DND-41 (cell line): Measurements from ENCODE around the gene MMD2.

Experiments used
- ATAC-seq: fragments of 200-7000 bp; cut with Tn5 transposase; 3 replicates; pipeline ENCODE4 v1.9.1; 2021; ENCODE audit warnings: low read depth; ENCODE audit not compliant: insufficient read depth
- DNase-seq: peaks from one replicate; pipeline ENCODE4 v3.0.0-alpha.2; 2020
- H2AFZ ChIP-seq: 2 replicates; pipeline ENCODE4 v1.6.0; 2012; ENCODE audit warnings: low read depth, low read length
- H3K27ac ChIP-seq: 2 replicates; pipeline ENCODE4 v1.5.1; 2012; ENCODE audit warnings: low read length, inconsistent platforms
- H3K27me3 ChIP-seq: fragments of 200-600 bp; sonication (generic); 2 replicates; pipeline ENCODE4 v1.6.0; 2012; ENCODE audit warnings: low read length, mild to moderate bottlenecking, inconsistent platforms; ENCODE audit not compliant: insufficient read depth, poor library complexity
- H3K36me3 ChIP-seq: 2 replicates; pipeline ENCODE4 v1.5.1; 2012; ENCODE audit warnings: low read length, inconsistent platforms; ENCODE audit not compliant: insufficient read depth
- H3K4me1 ChIP-seq: 2 replicates; pipeline ENCODE4 v1.5.1; 2012; ENCODE audit warnings: mild to moderate bottlenecking, low read length; ENCODE audit not compliant: insufficient read depth
- H3K4me2 ChIP-seq: 2 replicates; pipeline ENCODE4 v1.6.0; 2012; ENCODE audit warnings: mild to moderate bottlenecking, moderate library complexity, low read length, inconsistent platforms; ENCODE audit not compliant: insufficient read depth
- H3K4me3 ChIP-seq, 2 experiments: fragments of 200-600 bp in 1 of 2; shearing (Covaris generic) in 1 of 2; 2 replicates each; pipeline ENCODE4 v1.5.1; 2012 to 2016; ENCODE audit warnings: inconsistent platforms in 2 of 2, low read length in 2 of 2, mild to moderate bottlenecking in 2 of 2, low read depth in 1 of 2, moderate library complexity in 1 of 2
- H3K79me2 ChIP-seq: 2 replicates; pipeline ENCODE4 v1.6.0; 2012; ENCODE audit warnings: low read length, inconsistent platforms; ENCODE audit not compliant: insufficient read depth
- H3K9ac ChIP-seq: 2 replicates; pipeline ENCODE4 v1.6.0; 2012; ENCODE audit warnings: low read depth, mild to moderate bottlenecking, inconsistent platforms, low read length, moderate library complexity
- H3K9me3 ChIP-seq: 2 replicates; pipeline ENCODE4 v1.5.1; 2012; ENCODE audit warnings: low read length, moderate library complexity, mild to moderate bottlenecking, inconsistent platforms; ENCODE audit not compliant: insufficient read depth, severe bottlenecking
- H4K20me1 ChIP-seq: 2 replicates; pipeline ENCODE4 v1.6.0; 2012; ENCODE audit warnings: low read length; ENCODE audit not compliant: insufficient read depth
- EZH2 ChIP-seq: IDR thresholded peaks from 3 replicates; pipeline ENCODE4 v1.6.1; 2012; ENCODE audit warnings: borderline replicate concordance, low read depth, mild to moderate bottlenecking, moderate library complexity, low read length, inconsistent platforms; ENCODE audit not compliant: severe bottlenecking
- TF ChIP-seq, protein P1 (sequence below): IDR thresholded peaks from 2 replicates; pipeline ENCODE4 v1.5.1; 2012; ENCODE audit warnings: borderline replicate concordance, low read length, moderate library complexity, mild to moderate bottlenecking; ENCODE audit not compliant: poor library complexity, severe bottlenecking; ENCODE audit errors: extremely low read depth

Gene MMD2

DNA sequence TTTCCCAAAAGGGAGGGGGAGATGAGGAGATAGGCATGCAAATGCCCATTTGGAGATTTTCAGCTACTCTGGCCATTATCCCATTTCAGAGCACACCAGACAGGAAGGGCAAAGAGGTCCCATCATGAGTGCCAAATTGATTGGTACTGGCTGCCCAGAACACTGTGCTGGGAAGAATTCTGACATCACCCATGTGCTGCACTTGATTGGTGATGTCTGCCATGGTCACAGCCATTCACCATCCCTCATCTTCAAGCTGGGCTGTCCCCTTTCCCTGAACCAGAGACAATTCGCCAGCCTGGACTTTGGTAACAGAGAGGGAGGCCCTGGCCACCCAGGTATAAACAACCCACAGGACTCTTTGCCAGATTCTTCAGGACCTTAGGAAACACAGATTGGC is 52.3 kb downstream of the MMD2 start:
- H4K20me1 ChIP-seq = no peaks in the 10 kb centered on the region
- no peak overlapping the region for H2AFZ ChIP-seq
- no peak overlapping the region for H3K27ac ChIP-seq
- H3K4me2 ChIP-seq = no peak overlapping the region
- ATAC-seq = no peak
- H3K79me2 ChIP-seq = no peaks in the 10 kb centered on the region
- H3K9ac ChIP-seq = no peak overlapping the region
- H3K27me3 ChIP-seq = no peaks in the 10 kb centered on the region
- H3K4me1 ChIP-seq = no peaks in the 10 kb centered on the region
- TF ChIP-seq, protein P1, sequence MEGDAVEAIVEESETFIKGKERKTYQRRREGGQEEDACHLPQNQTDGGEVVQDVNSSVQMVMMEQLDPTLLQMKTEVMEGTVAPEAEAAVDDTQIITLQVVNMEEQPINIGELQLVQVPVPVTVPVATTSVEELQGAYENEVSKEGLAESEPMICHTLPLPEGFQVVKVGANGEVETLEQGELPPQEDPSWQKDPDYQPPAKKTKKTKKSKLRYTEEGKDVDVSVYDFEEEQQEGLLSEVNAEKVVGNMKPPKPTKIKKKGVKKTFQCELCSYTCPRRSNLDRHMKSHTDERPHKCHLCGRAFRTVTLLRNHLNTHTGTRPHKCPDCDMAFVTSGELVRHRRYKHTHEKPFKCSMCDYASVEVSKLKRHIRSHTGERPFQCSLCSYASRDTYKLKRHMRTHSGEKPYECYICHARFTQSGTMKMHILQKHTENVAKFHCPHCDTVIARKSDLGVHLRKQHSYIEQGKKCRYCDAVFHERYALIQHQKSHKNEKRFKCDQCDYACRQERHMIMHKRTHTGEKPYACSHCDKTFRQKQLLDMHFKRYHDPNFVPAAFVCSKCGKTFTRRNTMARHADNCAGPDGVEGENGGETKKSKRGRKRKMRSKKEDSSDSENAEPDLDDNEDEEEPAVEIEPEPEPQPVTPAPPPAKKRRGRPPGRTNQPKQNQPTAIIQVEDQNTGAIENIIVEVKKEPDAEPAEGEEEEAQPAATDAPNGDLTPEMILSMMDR = no peak
- TF ChIP-seq EZH2 = no peak
- DNase-seq = no peak
- no peak overlapping the region for H3K4me3 ChIP-seq
- H3K9me3 ChIP-seq = no peaks in the 10 kb centered on the region
- H3K36me3 ChIP-seq = no peaks in the 10 kb centered on the region

DNA sequence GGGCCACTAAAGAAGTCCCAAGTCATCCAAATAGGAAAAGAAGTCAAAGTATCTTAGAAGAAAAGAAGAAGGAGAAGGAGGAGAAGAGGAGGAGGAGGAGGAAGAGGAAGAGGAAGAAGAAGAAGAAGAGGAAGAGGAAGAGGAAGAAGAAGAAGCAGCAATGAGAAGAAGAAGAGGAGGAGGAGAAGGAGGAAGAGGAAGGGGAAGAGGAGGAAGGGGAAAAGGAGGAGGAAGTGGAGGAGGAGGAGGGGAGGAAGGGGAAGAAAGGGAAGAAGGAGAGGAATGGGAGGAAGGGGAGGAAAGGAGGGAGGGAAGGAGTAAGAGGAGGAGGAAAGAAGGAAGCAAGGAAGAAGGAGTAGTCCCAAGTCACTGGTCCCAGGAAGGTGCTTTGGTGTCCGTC is 53.8 kb downstream of the MMD2 start:
- no peak for TF ChIP-seq EZH2
- TF ChIP-seq, protein P1 = no peak
- H3K9ac ChIP-seq = no peak overlapping the region
- H2AFZ ChIP-seq = no peak overlapping the region
- no peaks in the 10 kb centered on the region for H3K36me3 ChIP-seq
- no peaks in the 10 kb centered on the region for H3K79me2 ChIP-seq
- no peak overlapping the region for H3K4me3 ChIP-seq
- no peaks in the 10 kb centered on the region for H3K4me1 ChIP-seq
- H3K27me3 ChIP-seq = no peaks in the 10 kb centered on the region
- no peaks in the 10 kb centered on the region for H4K20me1 ChIP-seq
- no peak for ATAC-seq
- no peak overlapping the region for H3K4me2 ChIP-seq
- no peak for DNase-seq
- H3K27ac ChIP-seq = no peak overlapping the region
- H3K9me3 ChIP-seq = no peaks in the 10 kb centered on the region

- no peak overlapping the region for H3K4me3 ChIP-seq
- H4K20me1 ChIP-seq = no peaks in the 10 kb centered on the region
- H2AFZ ChIP-seq = no peak overlapping the region
- H3K79me2 ChIP-seq = no peaks in the 10 kb centered on the region
- H3K27me3 ChIP-seq = no peaks in the 10 kb centered on the region
- H3K9me3 ChIP-seq = no peaks in the 10 kb centered on the region
- no peak overlapping the region for H3K4me2 ChIP-seq
- TF ChIP-seq EZH2 = no peak
- TF ChIP-seq, protein P1 = no peak
- no peak for ATAC-seq
- H3K27ac ChIP-seq = no peak overlapping the region
- H3K9ac ChIP-seq = no peak overlapping the region
- no peak for DNase-seq
- H3K4me1 ChIP-seq = no peaks in the 10 kb centered on the region
- H3K36me3 ChIP-seq = no peaks in the 10 kb centered on the region
These were observed 54.6 kb downstream of the MMD2 start for GRCh38 chr7:4904346-4904745.

DNA sequence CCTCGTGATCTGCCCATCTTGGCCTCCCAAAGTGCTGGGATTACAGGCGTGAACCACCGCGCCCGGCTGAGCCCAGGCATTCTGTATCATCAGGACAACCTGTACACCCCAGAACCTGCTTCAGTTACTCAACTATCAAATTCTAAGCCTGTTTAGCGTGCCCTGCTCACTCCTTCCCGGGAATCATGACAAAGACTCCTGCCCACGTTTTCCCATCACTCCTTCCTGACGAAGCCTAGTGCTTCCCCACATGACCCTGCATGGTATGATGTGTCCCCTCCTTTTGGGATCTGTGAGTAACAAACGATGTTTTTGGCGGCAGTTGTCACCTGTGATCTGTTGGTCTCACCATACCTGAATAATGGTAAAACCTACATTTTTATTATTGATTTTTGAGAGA is 63.2 kb downstream of the MMD2 start:
- Histone ChIP-seq H3K79me2 (no peaks in the 10 kb centered on the region), H2AFZ (no peak overlapping the region), H4K20me1 (no peaks in the 10 kb centered on the region), H3K27ac (no peak overlapping the region), H3K9me3 (no peaks in the 10 kb centered on the region), H3K4me1 (no peaks in the 10 kb centered on the region), H3K27me3 (no peaks in the 10 kb centered on the region), H3K4me2 (no peak overlapping the region), H3K36me3 (no peaks in the 10 kb centered on the region), H3K9ac (no peak overlapping the region), H3K4me3 (no peak overlapping the region)
- TF ChIP-seq, protein P1 = no peak
- no peak for TF ChIP-seq EZH2
- DNase-seq = no peak
- no peak for ATAC-seq
